HG03378 (cell line): ENCODE results near the gene GALNT9.
"Not testable (repeated sequence)": the region's sequence is repeated elsewhere in the genome, so short reads cannot be mapped to it uniquely, and the experiment has no call there.

ENCODE experiments used
- ATAC-seq: cut with Tn5 transposase; IDR thresholded peaks from one replicate; pipeline ENCODE4 v1.9.1; 2021; ENCODE audit warnings: mild to moderate bottlenecking, moderate library complexity; ENCODE audit not compliant: unreplicated experiment

Gene GALNT9

DNA sequence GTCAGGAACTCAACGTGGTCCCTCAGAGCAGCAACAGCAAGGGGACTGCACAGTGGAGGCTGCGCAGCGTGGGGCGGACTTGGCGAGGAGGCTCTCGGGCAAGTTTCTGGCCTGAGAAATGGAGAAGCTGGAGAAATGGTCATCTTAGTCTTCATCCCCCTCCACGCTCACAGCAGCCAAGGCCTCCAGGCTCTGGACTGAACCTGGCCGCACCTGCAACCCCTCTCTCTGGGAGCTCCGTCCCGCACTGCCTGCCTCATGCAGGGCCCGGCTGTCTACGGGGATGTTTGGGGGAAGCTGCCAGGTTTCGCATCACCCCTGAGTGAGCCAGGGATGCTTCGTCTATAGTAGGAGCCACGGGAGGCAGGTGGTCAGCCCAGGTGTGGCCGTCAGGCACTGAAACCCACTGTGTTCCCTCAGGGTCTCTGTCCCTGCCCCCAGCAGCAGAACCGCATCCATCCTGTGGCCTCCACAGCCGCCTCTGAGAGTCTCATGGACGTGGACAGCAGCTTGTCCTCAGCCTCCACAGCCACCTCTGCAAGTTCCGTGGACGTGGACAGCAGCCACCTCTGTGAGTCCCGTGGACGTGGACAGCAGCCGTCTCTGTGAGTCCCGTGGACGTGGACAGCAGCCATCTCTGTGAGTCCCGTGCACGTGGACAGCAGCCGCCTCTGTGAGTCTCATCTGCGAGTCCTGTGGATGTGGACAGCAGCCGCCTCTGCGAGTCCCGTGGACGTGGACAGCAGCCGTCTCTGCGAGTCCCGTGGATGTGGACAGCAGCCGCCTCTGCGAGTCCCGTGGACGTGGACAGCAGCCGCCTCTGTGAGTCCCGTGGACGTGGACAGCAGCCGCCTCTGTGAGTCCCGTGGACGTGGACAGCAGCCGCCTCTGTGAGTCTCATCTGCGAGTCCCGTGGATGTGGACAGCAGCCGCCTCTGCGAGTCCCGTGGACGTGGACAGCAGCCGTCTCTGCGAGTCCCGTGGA lies 29.1 kb upstream of the GALNT9 start:
- not testable (repeated sequence) for ATAC-seq

DNA sequence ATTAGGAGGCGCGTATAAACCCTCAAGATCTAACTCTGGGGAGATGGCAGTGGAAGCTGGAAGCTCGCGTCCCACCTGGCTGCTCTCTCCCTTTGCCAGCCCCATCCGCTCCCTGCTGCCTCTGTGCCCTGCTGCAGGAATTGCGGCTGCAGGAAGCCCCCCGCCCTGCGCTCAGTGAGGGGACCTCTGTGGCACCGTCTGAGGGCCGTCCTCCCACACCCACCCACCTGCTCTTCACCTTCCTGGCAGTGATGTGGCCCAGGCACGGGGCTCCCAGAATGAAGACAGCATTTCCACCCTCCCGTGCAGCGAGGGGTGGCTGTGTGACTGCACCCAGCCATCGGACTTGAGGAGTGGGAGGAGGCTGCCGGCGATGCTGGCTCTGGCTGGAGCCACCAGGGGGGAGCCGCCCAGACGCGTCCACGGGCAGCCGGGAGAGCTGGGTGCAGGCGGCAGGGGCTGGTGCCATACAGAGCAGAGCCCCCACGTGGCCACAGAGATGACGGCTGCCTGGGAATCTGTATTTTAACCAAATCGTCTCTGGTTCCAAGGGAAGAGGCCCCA lies 28.3 kb upstream of the GALNT9 start:
- ATAC-seq, result no peak

DNA sequence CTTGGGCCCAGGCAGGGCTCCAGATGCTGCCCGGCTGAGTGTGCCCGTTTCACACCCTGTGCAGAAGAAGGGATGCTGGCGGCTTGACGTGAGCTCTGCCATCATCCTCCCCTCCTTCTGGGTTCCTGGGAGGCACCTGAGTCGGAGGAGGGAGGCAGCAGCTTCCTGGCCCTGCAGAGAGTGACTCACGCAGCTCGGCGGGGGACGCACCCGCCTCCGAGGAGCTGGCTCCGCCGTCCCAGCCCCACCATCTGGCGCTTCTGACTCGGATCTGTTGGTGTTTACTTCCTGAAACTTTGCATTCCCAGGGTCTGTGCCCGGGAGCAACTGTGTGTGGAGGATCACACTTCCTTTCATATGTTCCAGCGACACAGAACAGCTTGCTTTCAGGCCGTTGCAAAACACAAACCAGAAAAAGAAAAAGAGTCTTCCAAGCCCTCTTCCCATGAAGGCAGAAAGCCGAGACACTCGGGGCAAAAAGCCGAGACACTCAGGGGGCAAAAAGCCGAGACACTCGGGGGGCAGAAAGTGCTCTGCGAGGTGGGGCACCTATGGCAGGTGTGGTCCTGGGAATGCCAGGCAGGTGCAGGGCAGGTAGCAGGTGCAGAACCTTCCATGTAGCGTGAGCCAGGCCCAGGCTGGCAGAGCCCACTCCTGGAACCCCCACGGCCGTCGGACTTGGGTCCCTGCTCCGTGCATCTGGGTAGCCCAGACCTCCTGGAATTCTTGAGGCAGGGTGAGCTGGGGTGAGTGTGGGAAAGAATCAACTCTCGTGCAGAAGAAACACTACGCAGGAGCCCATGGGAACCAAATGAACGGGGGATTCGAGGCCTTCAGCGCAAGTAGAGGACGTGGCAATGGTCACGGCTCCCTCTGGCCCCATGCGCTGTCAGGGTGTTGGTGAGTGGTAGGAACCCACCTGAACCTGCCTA lies 27.6 kb upstream of the GALNT9 start:
- ATAC-seq, result no peak

DNA sequence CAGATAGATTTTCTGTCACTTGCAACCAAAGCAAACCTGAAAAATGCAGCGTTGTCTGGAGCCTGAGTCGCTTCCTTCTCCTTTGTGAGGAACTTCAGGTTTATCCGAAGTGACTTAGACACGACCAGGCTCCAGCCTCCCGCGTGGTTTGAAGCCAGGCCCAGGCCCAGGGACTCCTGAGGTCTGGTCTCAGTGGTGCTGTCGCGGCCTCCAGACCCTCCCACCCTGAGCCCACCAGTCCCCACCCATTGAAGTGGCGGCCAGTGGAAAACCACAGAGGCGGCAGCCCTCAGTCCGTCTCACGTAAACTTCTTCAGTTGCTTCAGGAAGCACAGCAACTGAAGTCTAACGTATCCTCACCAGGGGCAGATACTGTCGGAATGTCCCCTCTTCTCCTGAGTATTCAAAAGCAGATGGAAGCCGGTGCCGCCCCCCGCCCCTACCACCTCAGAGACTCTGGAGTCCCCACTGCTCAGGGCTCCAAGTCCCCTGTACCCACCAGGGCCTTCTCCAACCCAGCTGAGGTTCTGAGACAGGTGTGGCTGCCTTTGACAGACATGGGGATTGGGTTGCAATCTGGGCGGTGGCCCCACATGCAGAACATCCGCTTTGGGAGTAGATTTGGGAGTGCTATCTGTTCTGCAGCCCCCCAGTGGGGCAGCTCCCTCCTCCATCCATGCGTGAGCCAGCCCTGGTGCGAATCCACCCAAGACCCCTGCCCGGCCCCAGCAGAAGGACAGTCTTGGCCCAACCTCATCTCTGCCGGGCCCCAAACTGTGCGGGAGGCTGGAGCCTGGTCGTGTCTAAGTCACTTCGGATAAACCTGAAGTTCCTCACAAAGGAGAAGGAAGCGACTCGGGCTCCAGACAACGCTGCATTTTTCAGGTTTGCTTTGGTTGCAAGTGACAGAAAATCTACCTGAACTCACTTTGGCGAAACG lies 26.6 kb upstream of the GALNT9 start:
- no peak for ATAC-seq

DNA sequence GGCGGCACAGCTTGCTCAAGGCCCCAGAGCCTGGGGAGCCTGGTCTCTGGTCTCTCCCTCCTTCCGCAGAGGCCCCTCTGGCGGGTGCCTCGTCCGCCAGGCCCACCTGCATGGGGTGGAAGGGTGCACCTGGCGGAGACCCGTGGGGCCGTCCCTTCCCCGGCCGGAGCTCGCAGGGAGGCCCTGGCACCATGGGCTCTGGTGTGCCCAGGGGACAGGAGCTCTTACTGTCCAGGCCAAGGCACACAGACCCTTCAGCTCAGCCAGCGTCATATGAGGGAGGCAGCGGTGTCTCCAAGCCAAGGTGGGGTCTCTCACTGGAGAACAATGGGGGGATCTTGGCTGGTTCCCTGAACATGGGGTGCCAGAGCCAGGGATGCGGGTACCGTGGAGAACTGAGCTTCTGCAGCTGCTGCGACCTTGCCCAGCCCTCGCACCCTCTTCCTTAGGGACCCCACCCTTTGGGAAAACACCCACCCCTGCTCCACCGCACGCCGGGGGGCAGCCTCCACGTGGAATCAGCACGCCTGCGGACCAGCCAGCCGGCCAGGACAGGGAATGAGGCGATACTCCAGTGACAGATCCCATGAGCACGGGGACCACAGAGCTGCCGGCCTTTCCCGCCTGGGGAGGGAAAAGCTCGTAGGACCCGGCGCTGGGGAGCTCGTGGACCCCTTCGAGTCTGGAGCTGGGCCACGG lies 25.7 kb upstream of the GALNT9 start:
- ATAC-seq, result no peak

DNA sequence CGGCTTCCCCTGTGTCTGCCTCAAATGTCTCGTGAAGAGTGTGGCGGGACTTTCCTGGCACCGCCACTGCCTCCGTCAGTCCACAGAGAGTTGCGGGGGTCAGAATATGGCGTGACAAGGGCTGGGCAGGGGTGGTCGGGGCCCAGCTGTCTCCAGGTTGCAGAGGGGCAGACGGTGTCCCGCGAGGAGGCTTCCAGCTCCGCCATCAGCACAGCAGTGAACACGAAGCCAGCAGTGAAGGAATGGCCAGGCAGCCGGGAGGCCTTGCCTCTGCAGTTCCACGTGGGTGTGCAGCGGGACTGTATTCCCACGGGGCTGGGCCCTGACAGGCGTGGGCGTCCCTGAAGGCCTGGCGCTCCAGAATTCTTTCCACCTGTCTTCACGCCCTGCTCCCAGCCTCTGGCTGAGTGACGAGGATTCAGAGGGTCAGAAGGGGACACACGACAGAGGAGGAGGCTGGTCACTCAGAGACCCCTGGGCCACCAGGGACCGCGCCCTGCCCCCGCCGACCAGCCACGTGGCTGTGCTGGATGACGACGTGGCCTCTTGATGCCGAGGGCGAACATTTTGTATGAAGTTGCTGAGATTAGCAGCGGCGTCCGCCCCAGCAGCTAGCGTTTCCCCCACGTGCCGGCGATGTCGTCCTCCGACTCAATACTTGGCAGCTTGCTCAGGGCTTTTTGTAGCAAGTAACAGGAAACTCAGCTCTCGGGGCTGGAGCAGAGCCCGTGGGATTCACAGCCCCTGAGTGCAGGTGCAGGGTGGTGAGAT lies 25.0 kb upstream of the GALNT9 start:
- no peak for ATAC-seq

DNA sequence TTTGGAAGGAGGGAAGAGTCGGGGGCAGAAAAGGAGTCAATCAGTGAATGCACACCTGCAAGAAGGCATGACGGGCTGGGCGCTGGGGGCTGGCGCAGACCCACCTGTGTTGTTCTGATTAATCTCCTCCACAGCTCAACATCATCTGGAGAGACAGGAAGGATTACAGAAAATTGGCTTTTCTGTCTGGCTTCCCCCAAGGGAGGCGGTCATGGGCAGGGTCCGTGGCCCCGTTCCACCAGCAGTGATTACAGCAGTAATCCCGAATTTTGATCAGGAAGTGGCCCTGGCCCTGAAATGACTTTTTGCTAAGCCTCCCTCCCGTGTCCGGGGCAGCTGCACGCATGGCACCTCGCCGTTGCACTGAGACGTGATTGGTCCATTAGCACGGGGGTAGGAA lies 24.4 kb upstream of the GALNT9 start:
- ATAC-seq, result no peak

DNA sequence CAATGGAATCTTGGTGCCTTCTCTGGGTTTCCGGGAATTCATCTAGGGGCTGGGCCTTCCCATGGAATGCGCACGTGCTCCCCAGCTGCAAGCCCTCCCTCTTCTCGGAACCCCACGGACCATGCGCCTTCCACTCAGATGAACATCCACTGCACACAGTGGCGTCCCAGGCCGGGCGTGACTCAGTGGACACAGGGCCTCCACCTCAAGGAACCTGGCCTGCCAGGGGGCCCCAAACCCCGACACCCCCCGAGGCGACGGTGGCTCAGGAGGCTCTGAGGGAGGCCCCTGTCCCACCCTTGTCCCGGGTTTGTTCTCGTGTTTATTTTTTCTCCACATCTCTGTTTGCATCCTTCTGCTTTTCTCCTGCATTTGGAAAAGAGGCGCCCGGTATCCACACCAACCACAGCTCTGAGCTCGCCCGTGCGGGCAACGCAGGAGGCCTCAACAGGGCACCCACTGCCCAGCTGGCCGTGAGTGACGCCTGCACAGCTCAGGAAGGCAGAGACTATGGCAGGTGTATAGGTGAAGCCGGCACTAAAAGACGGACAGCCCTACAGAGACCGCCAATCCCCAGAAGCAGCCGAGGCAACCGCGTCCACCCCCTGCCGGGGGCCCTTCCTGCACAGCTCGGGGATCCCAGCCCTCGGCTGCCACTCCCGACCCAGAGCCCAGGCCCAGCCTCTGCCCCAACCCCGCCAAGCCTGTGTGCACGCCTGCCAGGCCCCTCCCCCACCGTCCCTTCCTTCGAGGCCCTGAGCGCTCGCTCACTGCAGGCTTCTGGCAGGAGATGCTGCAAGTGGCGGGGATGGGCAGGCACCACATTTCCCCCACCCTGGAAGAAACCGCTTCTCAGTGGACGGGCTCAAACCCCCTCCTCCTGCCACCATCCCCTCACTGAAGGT lies 23.8 kb upstream of the GALNT9 start:
- ATAC-seq, result no peak

DNA sequence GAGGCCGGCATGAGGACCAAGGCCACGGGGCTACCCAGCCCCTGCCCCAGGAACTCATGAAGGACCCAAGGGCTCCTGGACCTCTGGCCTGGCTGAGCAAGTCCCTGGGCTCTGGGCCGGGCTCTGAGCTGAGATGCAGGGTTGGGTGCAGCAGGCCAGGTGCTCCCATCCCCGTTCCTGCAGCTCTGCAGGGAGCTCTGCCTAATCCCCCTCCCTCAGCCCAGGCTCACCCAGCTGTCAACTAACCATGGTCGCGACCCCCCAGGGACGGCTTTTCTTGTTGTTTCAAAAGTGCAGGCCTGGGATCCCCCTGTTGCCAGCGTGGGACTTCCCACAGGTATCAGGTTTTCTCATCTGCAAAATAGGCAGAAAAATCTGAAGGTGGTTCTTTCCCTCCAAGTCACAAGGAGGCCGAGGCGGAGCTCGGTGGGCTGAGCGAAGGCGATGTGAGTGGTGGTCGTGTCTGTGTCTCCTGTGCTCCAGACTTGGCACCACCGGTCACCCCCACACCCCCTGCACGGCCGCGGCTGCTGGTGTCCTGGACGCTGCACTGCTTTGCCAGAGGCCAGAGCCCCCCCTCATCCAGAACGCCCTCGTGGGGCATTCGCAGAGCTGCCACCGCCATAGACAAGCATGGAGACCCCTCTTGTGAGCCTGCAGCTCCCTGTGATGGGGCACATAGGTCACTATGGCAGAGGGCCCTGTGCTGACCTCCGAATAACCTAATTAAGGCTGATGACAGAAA lies 22.5 kb upstream of the GALNT9 start:
- ATAC-seq, result no peak

DNA sequence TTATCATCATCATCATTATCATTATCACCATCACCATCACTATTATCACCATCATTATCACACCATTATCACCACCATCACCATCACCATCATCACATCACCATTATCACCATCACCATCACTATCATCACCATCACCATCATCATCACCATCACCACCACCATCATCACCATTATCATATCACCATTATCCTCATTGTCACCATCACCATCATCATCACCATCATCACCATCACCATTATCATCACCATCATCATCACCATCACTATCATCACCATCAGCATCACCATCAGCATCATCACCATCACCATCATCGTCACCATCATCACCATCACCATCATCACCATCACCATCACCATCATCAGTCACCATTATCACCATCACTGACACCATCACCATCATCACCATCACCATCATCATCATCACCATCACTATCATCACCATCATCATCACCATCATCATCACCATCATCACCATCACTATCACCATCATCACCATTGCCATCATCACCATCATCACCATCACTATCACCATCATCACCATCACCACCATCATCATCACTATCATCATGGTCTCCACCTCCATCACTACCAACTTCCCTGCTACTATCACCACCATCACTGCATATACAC lies 20.2 kb upstream of the GALNT9 start:
- ATAC-seq, result no peak

DNA sequence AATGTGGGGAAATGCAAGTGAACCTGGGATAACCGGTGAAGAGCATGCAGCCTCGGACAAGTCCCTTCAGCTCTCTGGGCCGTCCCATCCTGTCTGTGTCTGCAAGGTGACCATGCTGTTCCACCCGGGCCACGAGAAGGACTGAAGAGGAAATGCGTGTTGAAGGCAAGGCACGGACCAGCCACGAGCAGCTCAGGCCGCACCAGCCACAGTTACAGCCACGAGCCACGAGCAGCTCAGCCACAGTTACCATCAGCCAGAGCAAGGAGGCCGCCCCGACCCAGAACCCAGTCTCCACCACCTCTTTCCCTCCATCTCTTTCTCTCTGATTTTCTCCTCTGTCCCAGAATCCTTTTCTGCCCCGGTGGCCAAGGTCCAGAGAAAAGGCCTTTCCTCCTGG lies 18.8 kb upstream of the GALNT9 start:
- ATAC-seq, result no peak

DNA sequence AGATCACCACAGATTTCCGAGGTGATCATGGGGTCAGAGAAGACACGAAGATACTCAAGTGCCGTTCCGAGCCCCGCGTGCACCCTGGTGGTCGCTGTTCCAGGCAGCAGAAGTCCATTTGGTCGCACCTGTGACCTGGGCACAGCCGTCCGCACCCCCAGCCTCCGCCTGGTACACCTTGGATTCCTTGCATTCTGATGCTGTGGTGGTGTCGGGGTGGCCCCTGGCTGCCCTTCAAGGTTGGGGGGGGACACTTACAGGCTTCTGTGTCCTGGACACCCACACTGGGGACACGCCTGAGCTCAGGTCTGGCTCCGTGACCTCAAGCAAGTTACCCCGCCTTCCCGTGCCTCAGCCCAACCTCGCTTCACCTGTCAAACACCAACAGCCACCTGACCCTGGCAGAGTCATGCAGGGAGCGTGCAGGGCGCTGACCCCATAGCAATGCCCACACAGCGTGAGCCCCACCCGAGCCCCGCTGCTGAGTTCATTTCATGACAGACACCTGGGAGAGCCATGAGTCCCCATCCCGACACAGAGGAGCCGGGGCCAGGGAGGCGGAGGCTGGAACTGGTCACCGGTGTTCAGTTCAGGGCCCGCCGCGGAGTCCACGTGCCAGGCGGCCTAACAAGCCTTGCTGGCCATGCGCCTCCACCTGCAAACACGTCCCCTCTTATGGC lies 17.9 kb upstream of the GALNT9 start:
- no peak for ATAC-seq

DNA sequence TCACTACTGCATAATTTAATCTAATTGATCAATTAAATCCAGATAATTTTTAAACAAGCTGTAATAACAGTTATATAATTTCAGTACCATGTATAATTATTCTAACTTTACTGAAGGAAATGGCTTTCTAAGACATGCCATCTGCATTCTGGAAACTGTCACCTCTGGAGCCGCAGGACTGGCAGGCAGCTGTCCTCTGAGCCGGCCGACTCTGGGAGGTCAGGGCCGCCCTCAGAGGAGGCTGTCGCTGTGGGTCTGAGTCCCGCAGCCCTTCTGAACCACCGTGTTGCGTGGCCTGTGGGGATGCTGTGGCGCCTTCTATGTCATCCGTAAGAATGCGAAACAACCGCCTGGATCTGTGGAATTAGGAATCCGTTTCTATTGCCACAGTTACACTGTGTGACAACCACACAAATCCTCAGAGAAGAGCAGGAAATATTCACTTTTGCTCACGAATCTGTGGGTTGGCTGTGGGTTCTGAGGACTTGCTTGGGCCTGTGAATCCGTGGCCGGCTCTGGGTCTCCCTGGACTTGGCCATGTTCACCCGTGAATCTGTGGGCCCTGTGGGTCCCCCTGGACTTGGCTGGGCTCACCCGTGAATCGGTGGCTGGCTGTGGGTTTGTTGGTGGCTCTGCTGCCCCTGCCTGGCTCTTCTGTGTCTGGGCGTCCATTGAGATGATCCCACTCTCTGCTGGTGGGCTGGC lies 17.2 kb upstream of the GALNT9 start:
- ATAC-seq, result no peak

DNA sequence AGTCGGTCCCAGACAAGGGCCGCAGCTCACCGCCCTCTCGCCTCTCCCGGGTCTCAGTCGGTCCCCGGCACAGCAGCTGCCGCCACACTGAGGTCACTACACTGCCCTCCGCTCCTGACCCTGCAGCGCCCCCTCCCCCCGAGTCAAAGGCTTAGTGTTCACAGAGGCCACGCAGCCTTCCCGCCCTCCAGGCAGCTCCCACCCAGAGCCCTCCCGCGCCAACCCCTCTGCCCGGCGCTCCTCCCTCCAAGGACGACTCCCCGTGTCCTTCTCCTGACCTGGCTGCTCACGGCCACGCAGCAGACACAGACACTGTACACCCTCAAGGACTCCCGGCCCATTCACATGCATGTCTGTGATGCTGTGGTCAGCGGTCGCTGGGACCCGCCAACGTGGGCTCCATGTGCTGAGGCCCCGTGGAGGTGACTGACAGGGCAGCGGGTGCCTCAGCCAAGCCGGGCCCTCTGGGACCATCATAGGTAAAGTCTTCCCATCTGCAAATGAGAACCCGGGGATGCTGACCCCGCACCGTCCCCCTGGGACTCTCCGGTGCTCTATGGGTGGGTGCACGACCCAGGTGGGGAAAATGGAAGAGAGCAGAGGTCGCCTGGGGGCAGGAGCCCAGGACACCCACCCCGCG lies 16.3 kb upstream of the GALNT9 start:
- no peak for ATAC-seq

DNA sequence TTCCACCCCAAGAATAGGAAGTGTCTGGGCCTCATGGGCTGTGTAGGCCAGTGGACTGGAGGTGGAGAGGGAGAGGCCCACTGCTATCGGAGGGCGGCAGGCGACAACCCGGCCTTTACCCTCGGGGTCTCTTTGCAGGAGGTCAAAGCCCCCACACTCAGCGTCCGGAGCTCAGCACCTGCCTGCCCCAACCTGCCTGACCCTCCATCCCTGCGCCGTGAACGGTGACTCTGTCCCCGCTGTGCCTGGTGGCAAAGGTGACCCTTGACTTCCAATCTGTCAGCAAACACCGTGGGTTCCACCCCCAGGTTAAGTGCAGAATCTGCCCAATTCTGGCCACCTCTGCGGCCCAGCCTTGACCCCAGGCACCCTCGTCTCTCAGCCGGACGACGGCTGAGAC lies 15.7 kb upstream of the GALNT9 start:
- ATAC-seq, result no peak
